ENCODE data around the gene CCR1. TPM values are rescaled to one million over a fixed set of nuclear protein-coding genes. Genes with fewer than 3 reads are reported as not detected.

The CCR1 gene
- not detected in 2 replicates for total RNA-seq

DNA sequence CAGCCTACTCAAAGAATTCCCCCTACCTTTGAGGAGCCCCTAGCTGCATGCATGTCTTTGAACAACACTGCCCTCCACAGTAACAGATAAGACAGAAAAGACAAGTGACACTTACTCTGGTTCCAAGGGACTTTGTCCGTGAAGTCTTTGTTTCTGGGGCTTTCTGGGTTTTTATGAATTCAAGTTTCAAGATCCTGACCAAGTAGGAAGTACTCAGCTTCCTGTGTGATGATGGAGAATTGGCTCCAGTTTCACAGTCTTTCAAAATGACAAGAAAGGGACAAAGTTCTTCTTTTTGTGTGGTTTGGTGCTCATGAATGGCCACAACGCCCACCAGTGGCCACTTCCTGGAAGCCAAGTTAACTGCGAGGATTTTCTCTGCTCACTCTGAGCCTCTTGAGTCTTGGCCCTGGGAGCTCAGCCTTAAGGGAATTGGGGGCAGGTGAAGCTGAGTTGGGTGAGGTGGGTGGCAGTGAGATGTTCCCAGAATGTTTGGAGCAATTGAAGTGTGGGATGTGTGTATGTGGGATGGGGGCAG lies at the start of gene CCR1:
CCR1 (minus strand) TSS at position 147 of the 538 bp plus-strand sequence. CDS start 4,000 bp downstream, outside the sequence.

DNA sequence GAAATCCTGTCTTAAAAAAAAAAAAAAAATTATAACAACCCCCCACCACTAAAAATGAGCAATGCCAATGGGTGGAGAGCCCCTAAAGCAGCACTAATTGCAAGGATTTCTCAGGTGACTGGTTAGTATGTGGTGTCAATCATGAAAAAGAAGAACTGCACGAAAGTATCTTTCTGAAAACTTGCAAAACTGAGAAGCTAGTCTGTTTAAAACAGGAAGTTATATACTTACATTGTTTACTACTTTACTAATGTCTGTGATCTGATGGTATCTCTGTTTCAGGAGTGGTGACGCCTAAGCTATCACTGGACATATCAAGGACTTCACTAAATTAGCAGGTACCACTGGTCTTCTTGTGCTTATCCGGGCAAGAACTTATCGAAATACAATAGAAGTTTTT lies 34.0 kb upstream of the CCR1 start, which contains the start of gene CCR3:
CCR3 (plus strand) TSS at position 341 of the 400 bp plus-strand sequence. CDS start 22,699 bp downstream, outside the sequence.

Other genes with a start within 250 kb of the CCR1 start
- 20.9 and 22.5 TPM in 2 replicates for gene FYCO1, start 212.5 kb downstream of the CCR1 start, total RNA-seq
- gene XCR1, start 180.8 kb downstream of the CCR1 start, total RNA-seq = not detected in 2 replicates
- gene CCR3, start 34.1 kb upstream of the CCR1 start, total RNA-seq = not detected in 2 replicates
- gene CCR2, start 145.8 kb upstream of the CCR1 start, total RNA-seq = not detected in 2 replicates
- gene CCR5, start 162.6 kb upstream of the CCR1 start, total RNA-seq = not detected in 2 replicates
- 5.6 and 13.5 TPM in 2 replicates for gene CCRL2, start 198.9 kb upstream of the CCR1 start, total RNA-seq